NCI-H2171 (cell line): ENCODE data around the gene WASHC1.
A peak's percentile ranks its signal among the peaks of the same experiment; 100 is the strongest.
"Not testable (repeated sequence)": the region's sequence is repeated elsewhere in the genome, so short reads cannot be mapped to it uniquely, and the experiment has no call there.

Experiments used
- DNase-seq: peaks from one replicate; lab custom pipeline; 2025; lab: John Stamatoyannopoulos, UW

Gene WASHC1

GRCh38 chr9:29356-29755 is at the start of gene WASHC1:
WASHC1 (minus strand) TSS chr9:29456; CDS start chr9:24999, 4,457 bp downstream.
- not testable (repeated sequence) for DNase-seq

GRCh38 chr9:78333-78732 is 49.1 kb upstream of the WASHC1 start:
- DNase-seq = not testable (repeated sequence)

- DNase-seq = not testable (repeated sequence)
These were observed 47.1 kb upstream of the WASHC1 start for GRCh38 chr9:76389-76788.

GRCh38 chr9:73900-74525 is 44.8 kb upstream of the WASHC1 start:
- not testable (repeated sequence) for DNase-seq

GRCh38 chr9:73076-73899 is 44.0 kb upstream of the WASHC1 start:
- DNase-seq = peak; percentile 13

GRCh38 chr9:63031-63629 is 33.9 kb upstream of the WASHC1 start:
- not testable (repeated sequence) for DNase-seq

- not testable (repeated sequence) for DNase-seq
These were observed 23.4 kb upstream of the WASHC1 start for GRCh38 chr9:52678-53077.

- DNase-seq = not testable (repeated sequence)
These were observed 19.1 kb upstream of the WASHC1 start for GRCh38 chr9:48190-48842.

GRCh38 chr9:46639-47271 is 17.5 kb upstream of the WASHC1 start:
- DNase-seq = not testable (repeated sequence)

GRCh38 chr9:46164-46563 is 16.9 kb upstream of the WASHC1 start:
- DNase-seq = not testable (repeated sequence)

GRCh38 chr9:45180-45878 is 16.1 kb upstream of the WASHC1 start:
- DNase-seq = not testable (repeated sequence)

- DNase-seq = not testable (repeated sequence)
These were observed 15.2 kb upstream of the WASHC1 start for GRCh38 chr9:44416-44815.

GRCh38 chr9:43636-44035 is 14.4 kb upstream of the WASHC1 start:
- not testable (repeated sequence) for DNase-seq

- not testable (repeated sequence) for DNase-seq
These were observed 13.9 kb upstream of the WASHC1 start for GRCh38 chr9:43116-43515.

- not testable (repeated sequence) for DNase-seq
These were observed 12.6 kb upstream of the WASHC1 start for GRCh38 chr9:41819-42218.

- DNase-seq = not testable (repeated sequence)
These were observed 12.0 kb upstream of the WASHC1 start for GRCh38 chr9:41261-41676.

GRCh38 chr9:32308-32707 is 3.1 kb upstream of the WASHC1 start:
- not testable (repeated sequence) for DNase-seq

- not testable (repeated sequence) for DNase-seq
These were observed 481 bp downstream of the WASHC1 start for GRCh38 chr9:28775-29174.

GRCh38 chr9:21621-22020 is 7.6 kb downstream of the WASHC1 start:
- DNase-seq = not testable (repeated sequence)

- not testable (repeated sequence) for DNase-seq
These were observed 12.4 kb downstream of the WASHC1 start for GRCh38 chr9:16875-17274.
